ENCODE data around the gene FLOT1.

The FLOT1 gene

GRCh38 chr6:30689985-30690384 lies 52.5 kb downstream of the FLOT1 start:
- no peak for DNase-seq

GRCh38 chr6:30689022-30689865 lies 53.2 kb downstream of the FLOT1 start:
- DNase-seq: peak; percentile 35

DNA sequence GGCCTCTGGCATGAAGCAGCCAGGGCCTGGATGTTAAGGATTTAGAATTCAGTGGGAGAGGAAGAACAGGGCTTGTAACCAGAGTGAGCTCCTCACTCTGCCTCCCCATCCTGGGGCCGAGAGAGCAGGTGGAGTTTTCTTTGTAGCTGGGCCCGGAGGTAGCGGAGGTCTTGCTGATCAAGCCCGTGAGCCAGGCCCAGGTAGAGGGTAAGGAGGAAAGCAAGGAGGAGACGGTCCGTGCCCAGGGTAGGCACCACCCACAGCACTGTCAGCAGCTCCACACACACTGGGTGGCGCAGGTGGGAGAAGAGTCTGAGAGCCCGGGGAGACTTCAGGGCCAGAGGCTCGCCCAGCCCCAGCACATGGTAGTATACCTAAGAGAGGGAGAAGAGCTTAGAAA lies 53.9 kb downstream of the FLOT1 start:
- DNase-seq: no peak

- DNase-seq: no peak
Measured at GRCh38 chr6:30687659-30688431, 54.6 kb downstream of the FLOT1 start.

- peak; percentile 90 for DNase-seq
Measured at GRCh38 chr6:30686908-30687658, 55.4 kb downstream of the FLOT1 start.

- DNase-seq: peak; percentile 72
Measured at GRCh38 chr6:30686009-30686907, 56.2 kb downstream of the FLOT1 start, which contains the start of gene PPP1R18. Gene PPP1R18 (minus strand): TSS chr6:30686645. CDS start chr6:30686018, 627 bp downstream.

DNA sequence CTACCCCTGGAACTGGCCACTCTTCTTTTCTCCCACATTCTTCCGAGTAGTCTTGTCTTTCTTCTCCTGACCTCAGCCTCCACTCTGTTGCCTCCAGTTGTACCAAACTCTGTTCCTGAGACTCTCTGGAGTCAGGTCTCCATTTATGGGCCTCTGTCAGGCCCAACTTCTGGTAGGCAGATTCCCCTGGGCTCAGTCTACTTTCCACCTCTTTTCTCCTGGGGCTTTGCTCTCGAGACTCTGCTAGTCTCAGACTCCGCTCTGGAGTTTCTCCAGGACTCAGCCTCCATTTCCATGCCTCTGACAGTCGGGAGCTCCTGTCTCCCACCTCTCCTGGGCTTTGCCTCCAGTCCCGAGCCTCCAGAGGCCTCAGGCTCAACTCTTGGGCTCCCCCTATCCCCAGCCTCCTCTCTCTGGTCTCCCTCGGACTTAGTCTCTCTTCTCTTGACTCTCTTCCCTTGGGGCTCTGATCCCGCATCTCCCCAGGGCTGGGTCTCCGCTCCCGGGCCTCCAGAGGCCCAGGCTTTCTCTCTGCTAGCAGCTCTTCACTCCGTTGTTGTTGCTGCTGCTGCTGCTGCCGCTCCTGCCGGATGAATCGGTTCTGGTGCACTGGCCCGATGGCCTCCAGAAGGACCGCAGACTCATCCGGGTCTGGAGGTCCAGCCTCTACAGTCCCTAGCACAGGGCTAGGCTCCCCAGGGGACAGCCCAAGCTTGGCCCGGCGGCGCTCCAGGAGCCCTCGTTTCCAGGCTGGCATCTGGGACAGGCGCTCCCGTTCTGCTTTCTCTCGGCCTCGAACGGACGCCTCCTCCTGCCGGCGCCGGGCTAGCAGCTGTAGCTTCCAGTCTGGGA lies 57.1 kb downstream of the FLOT1 start:
- peak; percentile 69 for DNase-seq

DNA sequence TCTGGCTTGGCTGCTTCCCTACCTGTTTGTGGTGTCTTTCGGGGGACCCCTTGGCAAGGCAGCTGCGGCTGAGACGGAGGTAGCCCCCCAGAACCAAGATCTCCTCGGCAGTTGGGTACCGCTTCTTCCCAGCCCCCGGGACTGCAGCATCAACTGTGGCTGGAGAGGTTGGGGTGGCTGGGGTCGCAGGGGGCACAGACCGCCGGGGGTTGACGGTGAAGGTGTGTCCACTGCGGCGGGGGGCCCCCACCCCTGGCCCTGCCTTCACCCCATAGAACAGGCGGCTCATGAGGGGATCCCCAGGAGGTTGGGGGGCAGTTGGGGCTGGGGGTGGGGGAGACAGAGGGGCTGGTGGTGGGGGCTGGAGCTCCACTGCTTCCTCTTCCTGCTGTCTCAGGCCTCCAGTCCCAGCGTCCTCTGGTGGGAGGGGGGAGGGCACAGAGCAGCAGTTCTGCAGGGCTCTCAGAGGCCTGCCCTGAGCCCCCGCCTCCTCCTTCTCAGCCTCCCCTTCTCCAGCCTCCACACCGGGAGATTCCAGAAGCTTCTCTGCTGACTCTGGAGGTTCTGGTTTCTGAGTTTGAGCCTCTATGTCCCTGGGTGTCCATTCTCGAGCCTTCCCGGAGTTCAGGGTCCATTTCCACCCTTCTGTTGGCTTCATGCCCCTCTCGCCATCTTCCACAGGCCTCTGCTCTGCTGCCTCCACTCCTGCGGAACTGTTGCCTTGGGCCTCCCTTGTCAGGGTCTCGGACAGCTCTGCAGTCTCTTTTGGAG lies 57.9 kb downstream of the FLOT1 start:
- DNase-seq: peak; percentile 86

- DNase-seq: peak; percentile 35
Measured at GRCh38 chr6:30683980-30684338, 58.5 kb downstream of the FLOT1 start.

DNA sequence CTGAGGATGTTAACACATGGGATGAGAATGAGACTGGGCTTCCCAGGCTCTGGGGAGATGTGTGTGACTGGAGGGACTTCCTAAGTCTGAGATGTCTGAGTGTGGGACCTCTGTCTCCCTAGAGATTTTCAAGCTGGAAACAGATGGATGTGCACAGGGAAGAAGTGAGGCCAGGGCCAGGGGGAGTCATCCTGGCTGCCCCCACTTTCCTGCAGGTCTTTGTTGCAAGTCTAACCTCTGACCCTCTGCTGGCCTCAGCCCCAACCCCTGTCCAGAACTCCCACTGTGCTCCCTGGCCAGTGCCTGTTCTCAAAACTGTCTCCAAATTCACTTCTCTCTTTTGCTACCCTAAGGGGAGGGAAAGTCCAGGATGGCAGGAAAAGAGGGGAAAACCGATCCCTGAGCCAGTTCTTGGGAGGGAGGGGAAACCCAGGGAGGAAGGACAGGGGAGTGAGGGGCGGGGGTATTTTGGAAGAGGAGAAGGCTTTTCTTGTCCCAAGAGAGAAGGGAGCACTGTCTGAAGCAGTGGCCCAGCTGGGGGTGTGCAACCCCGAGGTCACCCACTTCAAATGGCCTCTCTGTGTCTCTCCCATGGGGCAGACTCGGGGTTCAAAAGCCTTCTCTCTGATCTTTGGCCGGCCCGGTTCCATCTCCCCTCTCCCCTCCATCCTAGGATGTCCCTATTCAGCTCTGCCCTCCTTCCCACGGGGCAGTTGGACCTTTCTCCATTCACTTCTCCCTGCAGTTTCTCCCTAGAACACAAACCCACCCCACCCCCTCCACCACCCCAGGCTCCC lies 59.1 kb downstream of the FLOT1 start:
- no peak for DNase-seq

DNA sequence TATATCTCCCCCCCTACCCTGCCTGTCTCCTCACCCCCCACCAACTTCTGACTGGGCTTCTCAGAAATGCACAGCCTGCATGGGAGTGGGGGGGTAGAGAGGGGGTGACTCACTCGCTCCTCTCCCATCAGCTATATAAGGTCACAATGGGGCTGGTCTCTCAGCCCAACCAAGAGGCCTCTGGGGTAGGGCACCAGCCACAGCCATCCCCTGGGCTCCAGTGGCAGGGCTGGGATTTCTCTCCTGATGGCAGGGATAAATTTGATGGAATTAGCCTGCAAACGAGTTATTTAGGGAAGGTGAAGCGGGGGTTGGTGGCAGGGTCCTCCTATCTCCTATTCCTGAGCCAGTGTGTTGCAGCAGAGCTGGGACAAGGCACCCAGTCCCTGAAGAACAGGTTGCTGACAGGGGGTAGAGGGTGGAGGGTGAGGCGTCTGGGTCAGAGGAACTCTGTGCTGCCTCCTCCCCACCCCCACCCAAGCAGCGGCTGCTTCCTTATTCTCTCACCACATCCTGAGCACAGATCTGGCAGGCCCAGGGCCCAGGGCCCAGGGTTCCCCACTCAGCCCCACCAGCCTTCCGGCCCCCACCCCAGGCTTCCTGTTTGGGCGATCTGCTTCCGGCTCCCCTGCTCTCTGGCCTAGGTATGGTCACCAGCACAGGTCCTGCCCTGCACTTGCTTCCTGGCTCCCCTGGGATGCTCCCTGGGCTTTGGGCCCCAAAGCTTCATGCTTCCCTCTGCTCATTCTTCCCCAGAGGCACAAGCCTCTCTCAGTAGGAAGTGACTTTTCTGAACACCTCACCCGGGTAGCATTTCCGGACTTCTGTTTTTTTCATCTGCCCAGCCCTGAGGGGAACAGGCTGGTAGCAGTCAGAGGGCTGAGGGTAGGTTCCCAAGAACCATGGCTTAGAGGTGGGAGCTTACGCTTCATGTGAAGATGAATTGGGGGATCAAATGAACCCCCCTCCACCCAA lies 60.1 kb downstream of the FLOT1 start:
- peak; percentile 98 for DNase-seq

- DNase-seq: no peak
Measured at GRCh38 chr6:30681766-30682142, 60.7 kb downstream of the FLOT1 start.

DNA sequence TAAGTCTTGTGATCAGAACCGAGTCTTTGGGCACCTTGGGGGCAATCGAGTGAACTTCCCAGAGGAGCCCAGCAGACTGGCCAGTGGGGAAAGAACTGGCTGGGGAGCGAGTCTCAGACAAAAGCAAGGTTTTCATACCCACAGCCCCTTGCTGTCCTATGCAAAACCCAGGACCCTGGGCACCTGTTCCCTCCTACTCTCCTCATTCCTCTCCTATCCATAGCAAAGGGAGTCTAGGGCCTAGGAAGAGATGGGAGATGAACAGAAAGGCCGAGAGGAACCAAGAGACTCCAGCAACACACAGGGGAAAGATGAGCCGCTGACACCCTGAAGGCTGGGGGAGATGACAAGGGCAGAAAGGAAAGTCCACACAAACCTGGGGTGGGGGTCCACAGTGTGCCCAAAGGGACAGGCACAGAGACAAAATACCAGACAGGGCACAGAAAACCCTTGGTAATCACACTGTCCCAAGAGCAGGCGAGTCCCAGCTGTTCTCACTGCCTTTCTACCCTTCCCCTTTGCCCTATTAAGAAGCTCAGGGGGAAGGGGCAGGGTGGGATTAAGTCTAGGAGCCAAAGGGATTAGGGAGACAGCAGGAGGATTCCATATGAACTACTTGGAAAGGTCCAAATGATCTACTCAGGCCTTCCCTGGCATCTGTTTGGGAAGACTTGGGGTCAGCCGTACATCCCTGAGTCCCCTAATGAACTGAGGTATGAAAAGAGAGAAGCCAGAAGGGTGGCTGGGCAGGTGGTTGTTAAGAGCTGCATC lies 62.5 kb downstream of the FLOT1 start:
- no peak for DNase-seq

- DNase-seq: peak; percentile 93
Measured at GRCh38 chr6:30678964-30679726, 63.3 kb downstream of the FLOT1 start.

Data from hematopoietic multipotent progenitor cell treated with erythropoietin and hydrocortisone succinate and interleukin-3 and kit ligand, for 4 days (in vitro differentiated cells).